ENCODE results near the gene NPHP4.

Gene NPHP4

DNA sequence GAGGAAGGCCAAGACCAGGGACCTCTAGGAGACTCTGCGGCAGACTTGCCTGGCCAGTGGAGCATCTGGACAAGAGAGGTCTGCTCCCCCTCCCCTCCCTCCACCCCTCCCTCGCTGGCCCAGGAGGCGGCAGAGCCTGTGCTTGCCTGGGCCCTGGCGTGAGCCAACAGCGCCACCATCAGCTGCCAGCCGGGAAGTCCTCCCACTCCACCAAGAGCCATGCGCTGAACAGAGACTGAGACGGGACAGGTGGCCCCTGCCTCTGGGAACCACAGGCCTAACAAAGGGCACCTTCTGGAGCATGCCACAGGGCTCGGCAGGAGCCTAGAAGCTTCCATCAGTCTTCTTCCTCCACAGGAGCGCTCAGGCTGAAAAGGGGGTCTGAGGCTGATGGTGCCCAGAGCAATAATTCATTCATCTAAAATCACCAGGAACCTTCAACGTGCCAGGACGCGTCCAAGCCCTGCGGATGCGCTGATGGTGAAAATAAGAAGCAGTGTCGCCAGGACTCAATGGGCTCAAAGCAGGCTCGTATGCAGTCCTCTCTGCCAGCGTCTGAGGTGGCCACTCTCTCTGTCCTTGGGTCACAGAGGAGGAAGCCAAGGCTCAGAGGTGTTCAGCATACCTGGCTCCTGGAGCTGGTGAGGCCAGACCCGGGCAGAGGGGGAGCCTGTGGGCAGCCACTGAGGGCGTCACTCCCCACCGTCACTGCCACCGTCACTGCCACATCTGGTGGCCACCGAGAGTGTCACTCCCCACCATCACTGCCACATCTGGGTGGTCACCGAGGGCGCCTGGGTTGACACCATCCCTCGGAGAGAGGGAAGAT, 161.2 kb downstream of the NPHP4 start:
- Histone ChIP-seq H3K9ac (ENCODE audit: low read length in 5 of 5) (no peak overlapping the region), H3K9me3 (ENCODE audit: control insufficient read depth in 5 of 5, low read length in 5 of 5) (no peaks in the 10 kb centered on the region), H3K4me1 (ENCODE audit: control insufficient read depth in 5 of 5, insufficient read depth in 5 of 5, low read length in 5 of 5) (no peaks in the 10 kb centered on the region), H3K27ac (ENCODE audit: low read depth, low read length) (no peak overlapping the region), H3K36me3 (ENCODE audit: control insufficient read depth in 5 of 5, insufficient read depth in 5 of 5, low read length in 5 of 5) (no peaks in the 10 kb centered on the region), H3K27me3 (ENCODE audit: control insufficient read depth in 5 of 5, insufficient read depth in 4 of 5, low read length in 5 of 5) (peaks cover 17 to 42% (median 24%) of the 10 kb centered on the region in 5 donors), H3K4me3 (ENCODE audit: low read depth in 1 of 5, low read length in 5 of 5) (no peak overlapping the region)

DNA sequence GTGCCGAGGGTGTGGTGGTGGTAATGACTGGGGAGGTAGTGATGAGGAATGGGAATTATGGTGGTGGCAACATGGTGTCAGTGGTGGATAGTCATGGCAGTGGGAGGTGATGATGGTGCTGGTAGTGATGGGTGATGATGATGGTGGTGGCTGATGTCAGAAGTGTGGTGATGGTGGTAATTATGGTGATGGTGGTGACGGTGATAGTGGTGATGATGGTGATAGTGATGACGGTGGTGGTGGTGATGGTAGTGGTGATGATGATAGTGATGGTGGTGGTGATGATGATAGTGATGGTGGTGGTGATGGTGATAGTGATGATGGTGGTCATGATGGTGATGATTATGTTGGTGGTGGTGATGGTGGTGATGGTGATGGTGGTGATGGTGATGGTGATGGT, 162.8 kb downstream of the NPHP4 start:
- H3K9ac ChIP-seq (ENCODE audit: low read length in 5 of 5), result no peak overlapping the region
- no peaks in the 10 kb centered on the region for H3K9me3 ChIP-seq (ENCODE audit: control insufficient read depth in 5 of 5, low read length in 5 of 5)
- H3K4me1 ChIP-seq (ENCODE audit: control insufficient read depth in 5 of 5, insufficient read depth in 5 of 5, low read length in 5 of 5), result no peaks in the 10 kb centered on the region
- no peaks in the 10 kb centered on the region for H3K36me3 ChIP-seq (ENCODE audit: control insufficient read depth in 5 of 5, insufficient read depth in 5 of 5, low read length in 5 of 5)
- H3K4me3 ChIP-seq (ENCODE audit: low read depth in 1 of 5, low read length in 5 of 5), result no peak overlapping the region
- peaks cover 14 to 35% (median 24%) of the 10 kb centered on the region in 5 donors for H3K27me3 ChIP-seq (ENCODE audit: control insufficient read depth in 5 of 5, insufficient read depth in 4 of 5, low read length in 5 of 5)
- no peak overlapping the region for H3K27ac ChIP-seq (ENCODE audit: low read depth, low read length)

DNA sequence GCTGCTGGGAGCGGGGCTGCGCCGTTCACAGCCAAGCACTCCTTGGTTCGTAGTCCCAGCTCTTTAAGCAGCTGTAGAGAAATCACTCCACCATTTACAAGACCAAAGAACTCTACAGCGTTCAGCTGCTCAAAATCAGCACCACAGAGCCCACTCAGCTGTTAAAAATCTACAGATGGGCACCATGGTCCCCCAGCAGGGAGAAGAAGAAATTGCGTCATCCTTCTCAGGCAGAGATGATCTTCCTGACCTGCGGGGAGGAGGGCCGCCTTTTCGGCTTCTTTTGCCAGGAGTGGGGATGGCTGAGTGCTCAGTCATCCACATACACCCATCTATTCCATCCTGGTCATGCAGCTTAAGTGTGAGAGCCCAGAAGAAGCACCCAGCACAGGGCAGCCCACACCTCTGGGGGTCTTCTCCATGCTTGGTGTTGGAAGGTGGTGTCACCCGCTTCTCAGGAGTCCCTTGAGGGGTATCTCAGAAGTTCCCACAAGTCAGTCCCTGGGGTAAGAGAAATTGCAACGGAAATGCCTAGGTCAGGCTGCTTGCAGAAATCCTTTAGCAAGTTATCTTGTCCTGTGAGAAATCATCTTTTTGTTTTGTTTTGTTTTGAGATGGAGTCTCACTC, 163.8 kb downstream of the NPHP4 start:
- H3K9me3 ChIP-seq (ENCODE audit: control insufficient read depth in 5 of 5, low read length in 5 of 5), result no peaks in the 10 kb centered on the region
- H3K27me3 ChIP-seq (ENCODE audit: control insufficient read depth in 5 of 5, insufficient read depth in 4 of 5, low read length in 5 of 5), result peaks cover 12 to 30% (median 19%) of the 10 kb centered on the region in 5 donors
- no peak overlapping the region for H3K4me3 ChIP-seq (ENCODE audit: low read depth in 1 of 5, low read length in 5 of 5)
- H3K27ac ChIP-seq (ENCODE audit: low read depth, low read length), result no peak overlapping the region
- no peaks in the 10 kb centered on the region for H3K4me1 ChIP-seq (ENCODE audit: control insufficient read depth in 5 of 5, insufficient read depth in 5 of 5, low read length in 5 of 5)
- H3K36me3 ChIP-seq (ENCODE audit: control insufficient read depth in 5 of 5, insufficient read depth in 5 of 5, low read length in 5 of 5), result no peaks in the 10 kb centered on the region
- no peak overlapping the region for H3K9ac ChIP-seq (ENCODE audit: low read length in 5 of 5)

DNA sequence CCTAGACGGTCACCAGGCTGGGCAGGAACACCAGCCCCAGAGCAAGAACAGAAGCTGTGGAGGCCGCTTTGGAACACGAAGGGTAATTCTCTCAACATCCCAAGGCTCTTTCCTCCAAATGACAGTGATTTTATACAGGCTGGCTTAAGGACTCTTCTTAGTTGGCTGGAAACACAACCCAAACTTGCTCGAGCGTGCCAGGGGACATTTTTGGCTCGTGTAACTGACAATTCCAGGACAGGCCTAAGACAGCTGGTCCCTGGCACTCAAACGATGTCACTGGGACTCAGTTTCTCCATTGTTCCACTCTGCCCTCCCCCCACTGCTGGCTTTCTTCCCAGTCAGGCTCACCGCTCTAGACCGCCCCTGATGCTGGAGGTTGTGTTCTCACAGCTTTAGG, 164.7 kb downstream of the NPHP4 start:
- Histone ChIP-seq H3K27ac (ENCODE audit: low read depth, low read length) (no peak overlapping the region), H3K9me3 (ENCODE audit: control insufficient read depth in 5 of 5, low read length in 5 of 5) (no peaks in the 10 kb centered on the region), H3K4me3 (ENCODE audit: low read depth in 1 of 5, low read length in 5 of 5) (no peak overlapping the region), H3K4me1 (ENCODE audit: control insufficient read depth in 5 of 5, insufficient read depth in 5 of 5, low read length in 5 of 5) (no peaks in the 10 kb centered on the region), H3K9ac (ENCODE audit: low read length in 5 of 5) (no peak overlapping the region), H3K27me3 (ENCODE audit: control insufficient read depth in 5 of 5, insufficient read depth in 4 of 5, low read length in 5 of 5) (peaks cover 12 to 21% (median 15%) of the 10 kb centered on the region in 5 donors), H3K36me3 (ENCODE audit: control insufficient read depth in 5 of 5, insufficient read depth in 5 of 5, low read length in 5 of 5) (no peaks in the 10 kb centered on the region)

DNA sequence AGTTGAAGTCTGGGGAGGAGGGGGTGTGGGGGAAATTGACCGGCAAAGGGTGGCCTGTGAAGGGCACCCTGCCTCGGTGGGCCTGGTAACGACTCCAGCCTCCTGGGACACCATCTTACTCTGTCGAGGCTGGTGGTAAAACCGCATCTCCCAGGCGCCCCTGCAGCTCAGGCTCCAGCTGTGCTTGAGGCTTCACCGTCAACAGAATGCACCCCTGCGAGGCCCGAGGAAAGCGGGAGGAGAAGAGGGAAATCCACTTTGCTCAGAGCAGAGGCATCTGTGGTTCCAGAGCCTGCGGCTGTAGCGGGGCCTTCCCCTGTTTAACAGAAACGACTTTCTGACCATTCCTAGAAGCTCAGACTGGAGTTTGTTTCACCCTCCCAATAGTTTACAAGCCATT, 165.6 kb downstream of the NPHP4 start:
- H3K27ac ChIP-seq (ENCODE audit: low read depth, low read length), result no peak overlapping the region

DNA sequence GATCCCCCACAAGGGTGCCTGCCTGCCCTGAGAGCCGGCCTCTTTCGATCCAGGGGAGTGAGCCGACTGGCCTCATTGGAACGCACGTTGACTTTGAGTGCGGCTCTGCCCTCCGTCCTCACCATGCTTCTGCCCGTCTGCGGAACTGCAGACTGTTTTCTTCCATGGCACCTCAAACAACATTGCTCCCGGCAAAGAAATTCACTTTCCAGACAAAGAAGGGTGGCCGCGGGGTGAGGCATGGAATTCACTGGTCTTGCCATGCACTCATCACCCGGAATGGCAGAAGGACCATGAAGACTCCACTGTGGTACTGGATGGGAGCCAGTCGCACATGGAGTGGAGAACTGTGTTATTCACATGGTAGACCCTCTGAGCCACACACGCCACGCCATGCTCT, 169.5 kb downstream of the NPHP4 start:
- Histone ChIP-seq H3K9ac (ENCODE audit: low read length in 5 of 5) (no peak overlapping the region), H3K4me3 (ENCODE audit: low read depth in 1 of 5, low read length in 5 of 5) (no peak overlapping the region), H3K4me1 (ENCODE audit: control insufficient read depth in 5 of 5, insufficient read depth in 5 of 5, low read length in 5 of 5) (no peaks in the 10 kb centered on the region), H3K9me3 (ENCODE audit: control insufficient read depth in 5 of 5, low read length in 5 of 5) (no peaks in the 10 kb centered on the region), H3K36me3 (ENCODE audit: control insufficient read depth in 5 of 5, insufficient read depth in 5 of 5, low read length in 5 of 5) (no peaks in the 10 kb centered on the region), H3K27me3 (ENCODE audit: control insufficient read depth in 5 of 5, insufficient read depth in 4 of 5, low read length in 5 of 5) (peaks cover 6 to 20% (median 9%) of the 10 kb centered on the region in 5 donors), H3K27ac (ENCODE audit: low read depth, low read length) (no peak overlapping the region)

More for the DNA sequence above, 165.6 kb downstream of the NPHP4 start:
- no peaks in the 10 kb centered on the region for H3K4me1 ChIP-seq (ENCODE audit: control insufficient read depth in 5 of 5, insufficient read depth in 5 of 5, low read length in 5 of 5)
- H3K36me3 ChIP-seq (ENCODE audit: control insufficient read depth in 5 of 5, insufficient read depth in 5 of 5, low read length in 5 of 5), result no peaks in the 10 kb centered on the region
- H3K27me3 ChIP-seq (ENCODE audit: control insufficient read depth in 5 of 5, insufficient read depth in 4 of 5, low read length in 5 of 5), result peaks cover 6 to 19% (median 13%) of the 10 kb centered on the region in 5 donors
- H3K9me3 ChIP-seq (ENCODE audit: control insufficient read depth in 5 of 5, low read length in 5 of 5), result no peaks in the 10 kb centered on the region
- no peak overlapping the region for H3K9ac ChIP-seq (ENCODE audit: low read length in 5 of 5)
- H3K4me3 ChIP-seq (ENCODE audit: low read depth in 1 of 5, low read length in 5 of 5), result no peak overlapping the region

DNA sequence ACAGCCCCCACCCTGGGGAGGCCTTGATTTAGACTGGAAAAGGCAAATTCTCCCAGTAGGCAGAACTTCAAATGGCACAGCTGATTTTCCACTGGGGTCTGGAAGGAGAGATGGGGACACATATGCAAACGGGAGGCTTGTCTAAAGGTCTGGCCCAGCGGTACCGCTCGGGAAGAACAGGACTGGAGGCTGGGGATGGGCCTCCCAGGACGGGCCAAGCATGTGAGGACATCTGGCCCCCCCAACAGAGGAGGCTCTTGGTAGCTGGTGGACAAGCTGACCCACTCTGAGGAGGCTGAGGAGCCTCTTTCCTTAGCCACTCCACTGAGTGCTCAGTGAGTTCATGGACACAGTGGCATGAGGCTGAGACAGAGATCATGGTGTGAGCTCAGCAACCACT, 170.0 kb downstream of the NPHP4 start:
- Histone ChIP-seq H3K4me1 (ENCODE audit: control insufficient read depth in 5 of 5, insufficient read depth in 5 of 5, low read length in 5 of 5) (no peaks in the 10 kb centered on the region), H3K36me3 (ENCODE audit: control insufficient read depth in 5 of 5, insufficient read depth in 5 of 5, low read length in 5 of 5) (no peaks in the 10 kb centered on the region), H3K9me3 (ENCODE audit: control insufficient read depth in 5 of 5, low read length in 5 of 5) (no peaks in the 10 kb centered on the region), H3K27me3 (ENCODE audit: control insufficient read depth in 5 of 5, insufficient read depth in 4 of 5, low read length in 5 of 5) (peaks cover 6 to 20% (median 12%) of the 10 kb centered on the region in 5 donors), H3K27ac (ENCODE audit: low read depth, low read length) (no peak overlapping the region), H3K9ac (ENCODE audit: low read length in 5 of 5) (no peak overlapping the region), H3K4me3 (ENCODE audit: low read depth in 1 of 5, low read length in 5 of 5) (no peak overlapping the region)

DNA sequence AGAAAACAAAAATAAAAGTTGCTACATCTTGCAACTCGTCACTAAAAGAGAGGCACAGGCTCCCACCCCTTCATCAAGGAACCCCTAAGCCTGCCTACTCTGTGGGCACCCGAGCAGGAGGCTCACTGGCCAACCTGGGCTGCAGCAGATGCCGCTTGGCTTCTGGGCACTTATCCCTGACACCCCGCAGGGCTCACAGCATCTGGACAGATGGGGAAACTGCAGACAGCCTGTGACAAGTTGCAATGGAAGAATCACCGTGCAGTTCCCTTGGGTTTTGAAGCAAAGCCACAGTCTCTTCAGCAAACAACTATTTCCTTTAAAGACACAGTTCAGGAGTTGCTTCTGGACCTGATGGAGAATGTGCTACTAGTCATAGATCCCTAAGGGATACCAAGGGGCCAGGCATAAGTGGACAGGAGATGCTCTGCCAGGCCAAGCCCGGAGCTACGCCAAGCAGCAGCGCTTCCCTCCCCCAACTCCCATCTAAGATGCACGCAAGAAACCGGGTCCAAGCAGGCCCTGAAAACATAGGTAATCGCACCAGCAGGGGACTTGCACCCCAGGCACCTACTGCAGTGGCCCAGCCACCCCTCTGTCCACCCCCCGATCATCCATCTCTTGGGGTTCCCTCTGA, 170.6 kb downstream of the NPHP4 start:
- Histone ChIP-seq H3K9me3 (ENCODE audit: control insufficient read depth in 5 of 5, low read length in 5 of 5) (no peaks in the 10 kb centered on the region), H3K27ac (ENCODE audit: low read depth, low read length) (no peak overlapping the region), H3K27me3 (ENCODE audit: control insufficient read depth in 5 of 5, insufficient read depth in 4 of 5, low read length in 5 of 5) (peaks cover 6 to 22% (median 13%) of the 10 kb centered on the region in 5 donors), H3K4me1 (ENCODE audit: control insufficient read depth in 5 of 5, insufficient read depth in 5 of 5, low read length in 5 of 5) (no peaks in the 10 kb centered on the region), H3K9ac (ENCODE audit: low read length in 5 of 5) (no peak overlapping the region), H3K4me3 (ENCODE audit: low read depth in 1 of 5, low read length in 5 of 5) (no peak overlapping the region), H3K36me3 (ENCODE audit: control insufficient read depth in 5 of 5, insufficient read depth in 5 of 5, low read length in 5 of 5) (no peaks in the 10 kb centered on the region)

DNA sequence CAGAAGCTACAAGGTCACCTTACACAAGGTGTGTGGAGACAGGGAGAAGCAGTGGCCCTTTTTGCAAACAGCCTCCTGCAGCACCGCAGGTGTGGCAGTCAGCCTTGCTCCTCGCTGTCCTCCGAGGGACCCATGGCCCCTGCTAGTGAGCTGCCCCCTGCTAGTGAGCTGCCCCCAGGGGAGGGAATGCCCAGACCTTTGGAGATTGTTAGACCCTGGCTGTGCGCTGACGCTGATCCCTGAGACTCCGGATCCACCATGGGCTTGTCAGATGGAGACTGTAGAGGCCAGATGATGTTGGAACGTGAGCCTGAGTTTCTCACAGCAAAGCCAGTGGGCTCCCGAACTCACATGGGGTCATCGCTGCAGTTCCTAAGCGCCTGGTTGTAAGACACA, 172.2 kb downstream of the NPHP4 start:
- H3K36me3 ChIP-seq (ENCODE audit: control insufficient read depth in 5 of 5, insufficient read depth in 5 of 5, low read length in 5 of 5), result no peaks in the 10 kb centered on the region
- H3K4me3 ChIP-seq (ENCODE audit: low read depth in 1 of 5, low read length in 5 of 5), result no peak overlapping the region
- peaks cover 6 to 28% (median 18%) of the 10 kb centered on the region in 5 donors for H3K27me3 ChIP-seq (ENCODE audit: control insufficient read depth in 5 of 5, insufficient read depth in 4 of 5, low read length in 5 of 5)

More for the DNA sequence above, 172.2 kb downstream of the NPHP4 start:
- Histone ChIP-seq H3K9ac (ENCODE audit: low read length in 5 of 5) (no peak overlapping the region), H3K4me1 (ENCODE audit: control insufficient read depth in 5 of 5, insufficient read depth in 5 of 5, low read length in 5 of 5) (no peaks in the 10 kb centered on the region), H3K9me3 (ENCODE audit: control insufficient read depth in 5 of 5, low read length in 5 of 5) (no peaks in the 10 kb centered on the region), H3K27ac (ENCODE audit: low read depth, low read length) (no peak overlapping the region)

All from subcutaneous abdominal adipose tissue (tissue), 5 donors.